Right lobe of liver (tissue), 6 donors: ENCODE data around the gene IGDCC3. TPM values are rescaled to one million over a fixed set of nuclear protein-coding genes. Genes with fewer than 3 reads are reported as not detected.

Experiments
- ATAC-seq, 4 donors: fragments of 200-7000 bp; cut with Tn5 transposase; one replicate each; pipeline ENCODE4 v1.9.1; 2020; ENCODE audit warnings: mild to moderate bottlenecking in 4 of 4, moderate library complexity in 4 of 4
- DNase-seq, 3 donors: peaks; one replicate each; pipeline ENCODE4 v3.0.0-alpha.2; 2020
- H3K27ac ChIP-seq, 3 donors: fragments of 200-600 bp; one replicate each; pipeline ENCODE4 v1.8.0; 2022
- H3K27me3 ChIP-seq, 2 donors: fragments of 200-600 bp; one replicate each; pipeline ENCODE4 v1.8.0; 2022
- H3K36me3 ChIP-seq, 4 donors: fragments of 200-600 bp; sonication (generic) in 1 of 4; one replicate each; pipeline versions ENCODE4 v1.5.1 to v1.8.0; 2017 to 2022; ENCODE audit warnings: control low read depth in 1 of 4
- H3K4me1 ChIP-seq, 4 donors: fragments of 200-600 bp; sonication (generic) in 1 of 4; one replicate each; pipeline versions ENCODE4 v1.5.1 to v1.8.0; 2017 to 2022; ENCODE audit warnings: control low read depth in 1 of 4
- H3K4me3 ChIP-seq, 3 donors: fragments of 200-600 bp; one replicate each; pipeline ENCODE4 v1.8.0; 2022
- H3K9me3 ChIP-seq, 4 donors: fragments of 200-600 bp; sonication (generic) in 1 of 4; one replicate each; pipeline versions ENCODE4 v1.5.1 to v1.8.0; 2017 to 2022; ENCODE audit warnings: control low read depth in 1 of 4
- CTCF ChIP-seq, 4 donors: fragments of 200-600 bp in 3 of 4; fragments of 450-650 bp in 1 of 4; IDR thresholded peaks; one replicate each; pipeline versions ENCODE4 v1.5.1 to v1.8.0; 2016 to 2022; ENCODE audit warnings: antibody characterized with exemption in 4 of 4, mild to moderate bottlenecking in 2 of 4
- POLR2A ChIP-seq: fragments of 450-650 bp; IDR thresholded peaks from one replicate; pipeline ENCODE4 v1.6.1; 2017; ENCODE audit warnings: antibody characterized with exemption, mild to moderate bottlenecking
- WGBS: methylation state at CpG from one replicate; pipeline ENCODE4 v1.1.6; 2018; ENCODE audit warnings: low coverage, low lambda C conversion rate; ENCODE audit not compliant: insufficient coverage; ENCODE audit errors: missing lambda C conversion rate; 5-methylcytosine and 5-hydroxymethylcytosine counted together
- intact Hi-C, 2 donors: fragments of 100-400 bp; cut with DNase I; formaldehyde crosslinking; loops; one replicate each; pipeline versions ENCODE4 v1.11.2 to v1.14.1; 2022
- total RNA-seq, 6 experiments: library from RNA; depleted of rRNA in 2 of 6; stranded (reverse); fragments of >200 nt in 2 of 6; fragmentation: NEBNext Ultra II Directional in 3 of 6; extraction: Animal tissue kit (Norgen Biotek cat#: 25700) in 3 of 6; gene quantifications; one replicate each; pipeline versions ENCODE4 v1.1.0 to v1.2.4, GENCODE V29; 2016 to 2023
- donor health status: DM: no; HTN: yes; CAD: no.
- donor health status: DM: no; HTN: no; CAD: no.
- donor health status: DM: no; HTN: no; CAD: no.
- donor health status: DM: no; HTN: yes; CAD: no.
- donor health status: DM: no; HTN: yes; CAD: no.

IGDCC3 gene
- total RNA-seq, 6 experiments from 2014 or later = not detected

DNA sequence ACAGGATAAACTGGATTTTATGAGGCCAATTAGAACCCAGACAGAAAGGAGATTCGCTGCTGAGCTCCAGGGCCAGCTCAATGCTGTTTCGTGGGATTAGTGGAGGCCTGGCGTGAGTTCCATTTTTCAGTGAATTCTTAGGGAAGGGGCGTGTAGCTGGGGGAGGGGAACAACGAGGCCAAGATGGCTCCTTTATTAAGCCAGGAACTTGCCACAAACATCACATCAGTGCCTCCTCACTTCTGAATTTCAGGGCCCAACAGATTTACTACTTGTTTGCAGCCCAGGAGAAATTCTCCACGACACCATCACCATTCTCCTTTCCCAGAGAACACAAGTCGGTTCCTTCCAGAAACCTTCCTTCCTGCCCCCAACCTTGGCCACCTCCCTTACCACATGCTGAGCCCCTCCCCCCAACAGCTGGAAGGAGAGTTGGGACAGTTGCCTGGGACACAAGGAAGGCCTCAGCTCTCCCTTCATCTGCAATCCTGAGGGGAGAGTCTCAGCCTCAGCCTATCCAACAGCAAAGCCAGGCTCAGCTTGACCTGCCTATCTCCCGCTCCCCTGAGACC, 39.1 kb upstream of the IGDCC3 start:
- DNase-seq = no peak
- H3K27me3 ChIP-seq = peaks cover 0 to 7% of the 10 kb centered on the region in 2 donors
- 71% methylated on average over 6 of the region's 8 CpGs for WGBS

GRCh38 chr15:65414841-65415621, 37.2 kb upstream of the IGDCC3 start:
- WGBS = 27% methylated on average over 2 of the region's 14 CpGs
- DNase-seq (no peak), ATAC-seq (peak in 1 of 4 donors; percentile 16)
- H3K36me3 ChIP-seq = no peaks in the 10 kb centered on the region
- no peak overlapping the region for H3K27ac ChIP-seq
- H3K9me3 ChIP-seq = no peaks in the 10 kb centered on the region
- TF ChIP-seq CTCF (IDR thresholded peaks at IDR 0.05) = no peak
- no peak for TF ChIP-seq POLR2A
- H3K27me3 ChIP-seq = no peaks in the 10 kb centered on the region
- intact Hi-C loops = no loop called here
- H3K4me1 ChIP-seq = no peaks in the 10 kb centered on the region
- no peak overlapping the region for H3K4me3 ChIP-seq

More for the DNA sequence above, 39.1 kb upstream of the IGDCC3 start:
- intact Hi-C loops = no loop called here
- no peak overlapping the region for H3K27ac ChIP-seq
- H3K36me3 ChIP-seq = no peaks in the 10 kb centered on the region
- no peaks in the 10 kb centered on the region for H3K9me3 ChIP-seq
- H3K4me3 ChIP-seq = no peak overlapping the region
- no peak for TF ChIP-seq CTCF (IDR thresholded peaks at IDR 0.05)
- no peak for TF ChIP-seq POLR2A
- ATAC-seq = no peak
- peaks cover 0 to 4% (median 2%) of the 10 kb centered on the region in 4 donors for H3K4me1 ChIP-seq

- H3K27ac ChIP-seq = no peak overlapping the region
- 67% methylated on average over 2 of the region's 6 CpGs for WGBS
- no peaks in the 10 kb centered on the region for H3K4me1 ChIP-seq
- H3K36me3 ChIP-seq = no peaks in the 10 kb centered on the region
- no peak for ATAC-seq
- no peak for TF ChIP-seq CTCF (IDR thresholded peaks at IDR 0.05)
- TF ChIP-seq POLR2A = no peak
- DNase-seq = no peak
- intact Hi-C loops = no loop called here
- no peak overlapping the region for H3K4me3 ChIP-seq
- no peaks in the 10 kb centered on the region for H3K27me3 ChIP-seq
- no peaks in the 10 kb centered on the region for H3K9me3 ChIP-seq
Observed at GRCh38 chr15:65413760-65414144, 36.0 kb upstream of the IGDCC3 start.

GRCh38 chr15:65413051-65413759, 35.4 kb upstream of the IGDCC3 start:
- Histone ChIP-seq H3K27me3 (no peaks in the 10 kb centered on the region), H3K9me3 (no peaks in the 10 kb centered on the region), H3K4me1 (no peaks in the 10 kb centered on the region), H3K27ac (no peak overlapping the region), H3K36me3 (no peaks in the 10 kb centered on the region), H3K4me3 (no peak overlapping the region)
- intact Hi-C loops = no loop called here
- TF ChIP-seq POLR2A (no peak), CTCF (IDR thresholded peaks at IDR 0.05) (no peak)
- ATAC-seq (no peak), DNase-seq (no peak)
